Activated T-helper 17 cell treated with anti-CD3 and anti-CD28 coated beads, Interleukin-2, amount 50 U/mL, for 72 hours (primary cell): ENCODE measurements around the gene THRB. TPM values are rescaled to one million over a fixed set of nuclear protein-coding genes. Genes with fewer than 3 reads are reported as not detected.
"Not testable (repeated sequence)": the region's sequence is repeated elsewhere in the genome, so short reads cannot be mapped to it uniquely, and the experiment has no call there.

ENCODE experiments used
- ATAC-seq: fragments of 150-1000 bp; cut with Tn5 transposase; replicated peaks from 2 replicates; pipeline ENCODE4 v1.10.0; 2021; ENCODE audit warnings: mild to moderate bottlenecking, moderate library complexity
- H3K27ac Mint-ChIP-seq: one replicate; pipeline ENCODE4 v1.8.0; 2022; ENCODE audit warnings: mixed read lengths
- H3K27me3 Mint-ChIP-seq: one replicate; pipeline ENCODE4 v1.8.0; 2022; ENCODE audit warnings: mixed read lengths
- H3K36me3 Mint-ChIP-seq: one replicate; pipeline ENCODE4 v1.8.0; 2022; ENCODE audit warnings: low read depth, mild to moderate bottlenecking, mixed read lengths
- H3K4me1 Mint-ChIP-seq: one replicate; pipeline ENCODE4 v1.8.0; 2022; ENCODE audit warnings: mixed read lengths
- H3K4me3 Mint-ChIP-seq: one replicate; pipeline ENCODE4 v1.8.0; 2022; ENCODE audit warnings: mild to moderate bottlenecking, mixed read lengths
- H3K9me3 Mint-ChIP-seq: one replicate; pipeline ENCODE4 v1.8.0; 2022; ENCODE audit warnings: mixed read lengths
- total RNA-seq, 2 donors: library from RNA; stranded (reverse); gene quantifications; one replicate each; pipeline ENCODE4 v1.2.3, GENCODE V29; 2022

THRB gene
- total RNA-seq, 2 donors from 2014 or later: not detected

DNA sequence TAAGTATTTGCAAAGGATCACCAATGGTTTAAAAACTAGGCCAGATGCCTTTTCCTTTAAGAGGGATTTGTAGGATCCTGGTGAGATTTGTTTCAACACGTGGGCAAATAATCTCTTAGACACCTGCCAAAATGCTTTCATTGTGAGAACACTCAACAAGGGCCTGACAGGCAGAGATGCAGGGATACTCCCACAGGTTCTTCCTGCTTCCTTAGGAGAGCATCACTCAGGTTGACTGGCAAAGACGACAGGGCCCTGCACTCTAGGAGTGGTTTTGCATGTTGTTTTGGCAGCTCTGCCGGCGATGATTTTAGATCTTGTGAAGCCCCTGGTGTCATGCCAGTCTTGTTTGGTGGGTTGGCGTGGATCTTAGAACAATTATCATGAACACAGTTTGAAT lies 365.1 kb downstream of the THRB start:
- H3K27ac Mint-ChIP-seq: no peak overlapping the region
- ATAC-seq: no peak
- H3K4me1 Mint-ChIP-seq: no peaks in the 10 kb centered on the region
- H3K4me3 Mint-ChIP-seq: no peak overlapping the region
- no peaks in the 10 kb centered on the region for H3K27me3 Mint-ChIP-seq
- H3K9me3 Mint-ChIP-seq: no peaks in the 10 kb centered on the region
- H3K36me3 Mint-ChIP-seq: no peaks in the 10 kb centered on the region

DNA sequence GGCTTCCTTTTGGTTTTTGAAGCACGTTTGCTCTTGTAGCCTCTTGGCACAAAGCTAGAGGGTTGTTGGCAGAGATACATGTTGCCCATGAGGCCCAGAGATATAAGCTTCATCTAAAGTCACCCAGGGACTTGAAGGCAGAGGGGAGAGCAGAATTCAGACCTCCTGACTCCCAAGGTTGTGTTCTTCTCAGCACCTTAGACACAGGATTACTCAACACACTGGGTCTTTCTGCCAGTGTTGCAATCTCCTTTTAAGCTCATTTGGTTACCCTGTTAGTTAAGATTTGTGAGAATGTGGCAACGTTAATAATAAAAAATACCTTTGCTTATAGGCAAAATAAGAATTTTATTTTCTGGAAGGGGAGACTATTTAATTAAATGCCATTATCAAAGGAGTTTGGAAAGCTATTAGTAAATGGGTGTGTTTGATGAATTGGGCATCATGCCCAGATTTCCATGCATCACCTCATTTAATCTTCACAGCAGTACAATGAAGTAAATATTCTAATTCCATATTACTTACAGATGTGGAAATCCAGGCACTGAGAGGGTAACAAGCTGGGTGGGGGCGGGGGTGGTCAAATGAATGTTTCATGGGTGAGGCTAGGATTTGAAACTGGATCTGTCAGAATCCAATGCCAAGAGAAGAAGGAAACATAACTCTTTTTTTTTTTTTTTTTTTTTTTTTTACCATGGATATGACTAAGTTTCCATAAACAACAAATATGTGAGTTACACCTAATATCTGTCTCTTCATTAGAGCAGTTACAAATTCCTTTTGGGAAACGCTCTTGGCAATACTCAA lies 366.2 kb downstream of the THRB start:
- Mint-ChIP-seq H3K4me1 (no peaks in the 10 kb centered on the region), H3K36me3 (no peaks in the 10 kb centered on the region), H3K4me3 (no peak overlapping the region), H3K9me3 (no peaks in the 10 kb centered on the region), H3K27ac (no peak overlapping the region), H3K27me3 (no peaks in the 10 kb centered on the region)
- no peak for ATAC-seq

DNA sequence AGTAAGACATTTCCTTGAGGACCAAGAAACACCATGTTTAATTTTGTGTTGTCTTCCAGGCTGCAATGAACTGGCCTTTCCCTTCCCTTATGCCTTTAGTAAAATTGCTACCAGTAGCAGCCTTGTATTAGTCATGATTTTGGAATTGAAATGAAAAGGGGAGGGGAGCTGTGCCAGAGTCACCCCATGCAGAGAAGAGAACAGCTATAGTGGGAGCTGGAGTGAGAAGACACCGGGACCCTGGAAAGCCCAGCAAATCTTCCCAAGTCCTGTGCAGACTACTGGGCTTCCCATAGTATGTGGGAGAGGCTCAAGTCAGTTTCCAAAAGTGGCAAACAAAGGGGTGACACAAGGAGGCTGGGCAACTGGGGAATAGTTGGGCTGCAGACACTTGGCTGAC lies 371.1 kb downstream of the THRB start:
- H3K4me3 Mint-ChIP-seq: no peak overlapping the region
- H3K27ac Mint-ChIP-seq: no peak overlapping the region
- no peaks in the 10 kb centered on the region for H3K36me3 Mint-ChIP-seq
- no peaks in the 10 kb centered on the region for H3K27me3 Mint-ChIP-seq
- H3K4me1 Mint-ChIP-seq: no peaks in the 10 kb centered on the region
- no peaks in the 10 kb centered on the region for H3K9me3 Mint-ChIP-seq
- ATAC-seq: no peak

DNA sequence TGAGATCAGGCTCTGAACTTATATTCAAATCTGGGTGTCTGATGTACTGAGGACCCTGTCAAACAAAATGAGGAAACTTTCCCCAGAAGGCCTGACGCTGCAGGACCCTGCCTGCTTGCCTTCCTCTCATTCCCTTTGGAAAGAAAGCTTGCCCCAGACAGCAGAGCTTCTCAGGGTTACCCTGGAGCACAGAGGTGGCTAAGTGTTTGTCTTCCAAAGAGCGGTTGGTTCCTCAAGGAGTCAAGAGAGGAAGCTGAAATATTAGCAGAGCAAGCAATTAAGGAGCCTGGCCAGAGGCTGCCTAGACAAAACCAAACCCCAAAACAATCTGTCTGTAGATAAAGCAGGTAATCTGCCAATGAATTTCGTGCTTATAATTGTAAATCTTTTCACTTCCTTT lies 374.2 kb downstream of the THRB start:
- Mint-ChIP-seq H3K4me3 (no peak overlapping the region), H3K36me3 (no peaks in the 10 kb centered on the region), H3K9me3 (no peaks in the 10 kb centered on the region), H3K4me1 (no peaks in the 10 kb centered on the region), H3K27me3 (no peaks in the 10 kb centered on the region), H3K27ac (no peak overlapping the region)
- no peak for ATAC-seq

DNA sequence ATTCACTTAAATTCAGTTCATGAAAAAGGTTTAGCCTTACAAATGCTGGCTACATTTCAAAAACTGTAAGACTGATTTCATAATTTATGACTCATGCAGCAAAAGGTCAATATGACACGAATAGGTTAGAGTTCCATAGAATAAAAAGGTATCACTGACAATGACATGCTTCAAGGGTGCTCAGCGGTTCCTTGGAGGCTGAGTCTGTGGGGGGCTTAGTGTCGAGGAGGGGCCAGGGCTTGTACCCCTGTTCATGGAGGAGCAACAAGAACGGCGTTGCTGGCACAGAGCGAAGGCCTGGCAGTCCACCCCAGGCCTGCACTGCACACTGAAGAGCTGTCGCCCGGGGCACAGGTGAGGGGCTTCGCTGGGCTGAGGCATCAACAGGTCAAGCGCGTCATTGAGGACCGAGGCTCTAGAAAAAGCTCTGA lies 375.3 kb downstream of the THRB start:
- H3K36me3 Mint-ChIP-seq: no peaks in the 10 kb centered on the region
- H3K9me3 Mint-ChIP-seq: no peaks in the 10 kb centered on the region
- H3K4me1 Mint-ChIP-seq: no peaks in the 10 kb centered on the region
- no peak overlapping the region for H3K27ac Mint-ChIP-seq
- ATAC-seq: no peak
- no peak overlapping the region for H3K4me3 Mint-ChIP-seq
- no peaks in the 10 kb centered on the region for H3K27me3 Mint-ChIP-seq

DNA sequence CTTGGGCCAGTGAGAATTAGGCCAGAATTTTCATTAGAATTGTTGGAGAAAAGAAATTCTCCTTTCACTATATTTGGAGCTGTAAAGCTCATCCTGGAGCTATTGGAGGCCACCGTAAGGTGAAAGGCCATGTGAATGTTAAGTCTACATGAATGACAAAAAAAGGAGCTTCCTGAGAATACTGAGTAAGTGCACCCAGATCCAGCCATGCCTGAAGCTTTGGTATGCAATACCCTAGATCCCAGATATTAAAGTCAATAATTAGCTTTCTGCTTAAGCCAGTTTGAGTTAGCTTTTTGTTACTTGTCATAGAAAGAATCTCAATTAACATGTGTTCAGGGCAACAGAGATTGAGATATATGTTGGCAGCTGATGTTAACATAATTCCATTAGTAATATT lies 377.1 kb downstream of the THRB start:
- Mint-ChIP-seq H3K4me1 (no peaks in the 10 kb centered on the region), H3K27ac (no peak overlapping the region), H3K36me3 (no peaks in the 10 kb centered on the region), H3K9me3 (no peaks in the 10 kb centered on the region), H3K4me3 (no peak overlapping the region), H3K27me3 (no peaks in the 10 kb centered on the region)
- no peak for ATAC-seq

DNA sequence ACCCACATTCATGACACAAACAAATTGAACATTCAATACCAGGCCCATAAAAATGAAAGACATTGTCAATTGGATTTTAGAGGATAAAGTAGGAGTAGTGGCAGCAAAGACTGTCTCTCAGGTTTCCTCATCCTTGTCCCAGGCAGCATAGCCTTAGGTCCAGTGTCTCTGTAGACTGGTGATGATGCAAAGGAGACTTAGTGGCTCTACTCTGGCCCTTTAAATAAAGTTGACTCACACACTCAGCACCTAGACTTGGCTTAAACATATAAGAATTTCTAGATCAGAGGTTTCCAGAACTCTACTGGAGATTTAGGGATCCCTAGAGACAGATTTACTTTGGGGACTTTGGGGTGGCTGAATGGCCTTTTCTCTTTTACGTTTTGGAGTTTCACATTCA lies 382.9 kb downstream of the THRB start:
- Mint-ChIP-seq H3K4me1 (no peaks in the 10 kb centered on the region), H3K4me3 (no peak overlapping the region), H3K27me3 (no peaks in the 10 kb centered on the region), H3K36me3 (no peaks in the 10 kb centered on the region), H3K27ac (no peak overlapping the region), H3K9me3 (no peaks in the 10 kb centered on the region)
- no peak for ATAC-seq

DNA sequence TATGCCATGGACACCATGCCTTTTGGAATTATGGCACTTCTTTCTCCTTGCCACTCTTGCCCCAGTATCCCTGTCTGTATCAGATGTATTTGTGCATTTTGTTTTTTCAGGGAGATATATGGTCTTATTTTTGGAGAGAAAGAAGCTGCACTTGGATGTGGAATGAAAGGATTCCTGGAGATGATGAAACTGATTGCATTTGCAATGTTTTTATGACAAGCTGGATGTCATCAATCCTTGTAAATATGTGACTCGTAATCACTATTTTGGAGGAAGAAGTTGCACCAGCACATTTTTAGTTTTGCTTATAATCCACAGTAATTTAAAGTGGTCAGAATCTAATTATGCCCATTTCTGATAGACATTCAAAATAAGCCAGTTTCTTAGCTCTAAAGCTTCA lies 384.6 kb downstream of the THRB start:
- Mint-ChIP-seq H3K27me3 (no peaks in the 10 kb centered on the region), H3K27ac (no peak overlapping the region), H3K4me1 (no peaks in the 10 kb centered on the region), H3K4me3 (no peak overlapping the region), H3K36me3 (no peaks in the 10 kb centered on the region), H3K9me3 (no peaks in the 10 kb centered on the region)
- no peak for ATAC-seq

DNA sequence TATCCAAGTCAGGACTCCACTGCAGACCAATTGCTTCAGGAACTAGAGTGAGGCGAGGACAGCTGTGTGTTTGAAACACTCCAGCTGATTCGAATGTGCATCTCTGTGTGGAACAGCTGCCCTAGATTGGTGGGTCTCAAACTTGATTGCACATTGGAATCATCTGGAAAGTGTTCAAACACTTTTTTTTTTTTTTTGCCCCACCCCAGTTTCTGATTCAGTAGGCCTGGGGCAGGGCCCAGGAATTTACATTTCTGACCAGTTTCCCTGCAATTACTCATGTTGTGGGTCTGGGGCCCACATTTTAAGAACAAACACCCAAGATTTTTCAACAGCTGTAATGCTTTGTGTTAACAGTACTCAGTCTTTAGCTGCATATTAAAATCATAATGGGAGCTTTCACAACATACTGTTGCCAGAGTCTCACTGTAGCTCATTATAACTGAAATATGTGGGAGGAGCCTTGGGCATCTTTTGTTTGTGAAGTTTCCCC lies 392.9 kb downstream of the THRB start:
- peak; percentile 49 for ATAC-seq
- Mint-ChIP-seq H3K27me3 (no peaks in the 10 kb centered on the region), H3K9me3 (no peaks in the 10 kb centered on the region), H3K27ac (no peak overlapping the region), H3K36me3 (no peaks in the 10 kb centered on the region), H3K4me1 (no peaks in the 10 kb centered on the region), H3K4me3 (no peak overlapping the region)

DNA sequence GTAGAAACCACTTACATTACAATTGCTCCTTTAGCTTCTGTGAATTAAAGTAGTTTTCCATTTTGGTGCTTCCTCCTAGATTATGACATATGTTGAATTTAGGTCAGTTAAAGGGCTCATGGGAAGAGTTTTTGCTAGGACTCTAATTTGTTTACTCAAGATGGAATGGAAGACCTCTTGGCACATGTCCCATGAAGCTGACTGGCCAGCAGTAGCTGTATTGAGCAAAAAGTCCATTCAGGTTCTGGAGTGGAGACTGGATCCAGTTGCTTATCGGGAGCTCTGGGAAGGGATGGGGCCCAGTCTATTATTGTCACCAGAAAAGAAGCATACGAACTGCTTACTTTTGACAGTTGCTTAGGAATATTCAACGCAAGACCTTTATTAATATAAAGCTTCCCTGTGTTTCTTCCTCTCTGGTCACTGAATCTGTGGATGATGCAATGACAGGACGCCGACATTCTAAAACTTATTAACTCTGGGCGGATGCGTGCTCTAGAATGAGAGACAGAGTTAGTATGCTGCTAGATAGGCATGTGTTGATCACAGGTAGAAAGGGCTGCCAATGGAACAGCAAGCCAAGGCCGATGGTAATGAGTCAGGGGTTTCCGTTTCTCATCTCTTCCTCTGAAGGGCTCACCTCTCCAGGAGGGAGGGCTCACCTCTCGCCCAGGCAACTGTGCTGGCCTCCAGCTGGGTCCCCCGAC lies 393.8 kb downstream of the THRB start:
- no peaks in the 10 kb centered on the region for H3K27me3 Mint-ChIP-seq
- no peak for ATAC-seq
- no peaks in the 10 kb centered on the region for H3K9me3 Mint-ChIP-seq
- no peaks in the 10 kb centered on the region for H3K36me3 Mint-ChIP-seq
- no peak overlapping the region for H3K4me3 Mint-ChIP-seq
- no peak overlapping the region for H3K27ac Mint-ChIP-seq
- H3K4me1 Mint-ChIP-seq: no peaks in the 10 kb centered on the region

DNA sequence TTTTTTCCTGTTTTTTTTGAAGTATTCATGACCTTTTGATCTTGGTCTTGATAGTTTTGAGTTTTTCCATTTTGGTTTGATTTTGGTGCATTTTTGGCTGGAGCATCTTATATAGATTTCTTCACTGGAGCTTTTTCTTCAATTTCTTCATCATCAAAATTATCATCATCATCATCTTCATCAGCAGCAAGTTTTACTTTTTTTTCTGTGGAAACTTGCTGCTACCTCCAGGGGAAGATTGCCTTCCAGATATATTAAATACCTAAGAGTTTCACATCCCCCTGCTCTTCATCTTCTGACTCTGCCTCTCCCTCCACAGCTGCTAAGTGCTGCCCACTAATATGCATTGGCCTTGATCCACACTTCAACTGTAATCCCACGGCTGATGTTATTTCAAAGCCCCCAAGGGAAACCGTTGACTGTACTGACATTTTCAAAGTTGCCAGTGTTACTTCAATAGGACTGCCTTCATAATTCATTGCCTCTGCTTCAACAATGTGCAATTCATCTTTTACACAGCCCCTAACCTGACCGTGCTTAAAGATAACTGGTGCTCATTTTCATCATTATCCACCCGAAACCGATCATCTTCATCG lies 397.9 kb downstream of the THRB start:
- no peaks in the 10 kb centered on the region for H3K27me3 Mint-ChIP-seq
- H3K9me3 Mint-ChIP-seq: no peaks in the 10 kb centered on the region
- no peaks in the 10 kb centered on the region for H3K4me1 Mint-ChIP-seq
- no peak overlapping the region for H3K4me3 Mint-ChIP-seq
- no peak overlapping the region for H3K27ac Mint-ChIP-seq
- ATAC-seq: no peak
- no peaks in the 10 kb centered on the region for H3K36me3 Mint-ChIP-seq

DNA sequence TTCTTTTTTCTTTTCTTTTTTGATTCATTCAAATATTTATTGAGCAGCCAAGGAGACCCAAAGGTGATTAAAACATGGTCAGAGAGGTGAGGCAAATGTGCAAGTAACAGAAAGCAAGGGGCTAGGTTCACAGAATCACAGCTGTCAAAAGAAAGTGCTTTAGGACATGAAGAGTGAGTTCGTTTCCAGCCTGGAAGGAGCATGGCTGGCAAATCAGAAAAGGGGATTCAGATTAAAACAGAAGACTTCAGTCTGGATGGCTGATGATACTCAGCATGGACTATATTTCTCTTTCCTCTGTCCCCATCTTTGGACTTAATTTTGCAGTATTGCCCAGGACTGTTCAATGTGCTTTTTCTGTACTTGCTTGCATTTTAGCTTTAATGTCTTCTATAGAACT lies 398.4 kb downstream of the THRB start:
- Mint-ChIP-seq H3K9me3 (no peaks in the 10 kb centered on the region), H3K4me3 (no peak overlapping the region), H3K36me3 (no peaks in the 10 kb centered on the region), H3K27ac (no peak overlapping the region), H3K4me1 (no peaks in the 10 kb centered on the region), H3K27me3 (no peaks in the 10 kb centered on the region)
- no peak for ATAC-seq

DNA sequence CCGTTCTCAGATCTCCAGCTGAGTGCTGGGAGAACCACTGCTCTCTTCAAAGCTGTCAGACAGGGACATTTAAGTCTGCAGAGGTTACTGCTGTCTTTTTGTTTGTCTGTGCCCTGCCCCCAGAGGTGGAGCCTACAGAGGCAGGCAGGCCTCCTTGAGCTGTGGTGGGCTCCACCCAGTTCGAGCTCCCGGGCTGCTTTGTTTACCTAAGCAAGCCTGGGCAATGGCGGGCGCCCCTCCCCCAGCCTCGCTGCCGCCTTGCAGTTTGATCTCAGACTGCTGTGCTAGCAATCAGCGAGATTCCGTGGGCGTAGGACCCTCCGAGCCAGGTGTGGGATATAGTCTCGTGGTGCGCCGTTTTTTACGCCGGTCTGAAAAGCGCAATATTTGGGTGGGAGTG lies 399.8 kb downstream of the THRB start:
- H3K9me3 Mint-ChIP-seq, H3K27ac Mint-ChIP-seq, H3K27me3 Mint-ChIP-seq, ATAC-seq, H3K4me3 Mint-ChIP-seq, H3K4me1 Mint-ChIP-seq, H3K36me3 Mint-ChIP-seq: not testable (repeated sequence)

DNA sequence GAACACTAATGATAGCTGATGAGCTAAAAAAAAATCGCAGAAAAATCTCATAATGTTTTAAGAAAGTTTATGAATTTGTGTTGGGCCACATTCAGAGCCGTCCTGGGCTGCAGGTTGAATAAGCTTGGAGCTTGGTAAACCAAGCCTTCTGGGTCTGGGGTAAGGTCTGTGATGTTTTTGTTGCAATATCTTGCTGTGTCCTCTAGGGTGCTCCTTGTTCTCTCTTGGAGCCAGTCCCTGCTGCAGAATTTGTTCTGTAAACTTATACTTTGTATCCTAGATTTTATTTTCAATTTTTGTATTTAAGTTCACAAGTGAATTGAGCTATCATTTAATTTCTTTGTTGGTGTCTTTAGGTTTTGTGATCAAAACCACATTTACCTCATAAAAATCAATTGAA lies 405.9 kb downstream of the THRB start:
- ATAC-seq: no peak
- H3K9me3 Mint-ChIP-seq: no peaks in the 10 kb centered on the region
- no peaks in the 10 kb centered on the region for H3K4me1 Mint-ChIP-seq
- no peaks in the 10 kb centered on the region for H3K36me3 Mint-ChIP-seq
- no peak overlapping the region for H3K27ac Mint-ChIP-seq
- no peak overlapping the region for H3K4me3 Mint-ChIP-seq
- H3K27me3 Mint-ChIP-seq: no peaks in the 10 kb centered on the region

DNA sequence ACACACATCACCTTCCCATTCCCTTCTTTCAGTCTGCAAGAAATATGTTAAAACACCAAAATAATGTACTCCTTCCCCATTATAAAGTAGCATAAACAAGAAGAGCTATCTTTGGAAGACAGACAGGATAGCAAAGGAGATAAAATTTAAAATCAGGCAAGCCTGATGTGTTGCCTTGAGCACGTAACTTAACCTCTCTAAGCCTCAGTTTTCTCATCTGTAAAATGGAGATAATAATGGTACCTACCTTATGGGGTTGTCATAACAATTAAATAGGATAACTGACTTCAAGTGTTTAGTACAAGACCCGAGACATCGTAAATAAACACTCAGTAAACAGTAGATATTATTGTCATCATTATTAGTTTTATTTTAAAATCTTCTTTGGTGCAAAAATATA lies 407.2 kb downstream of the THRB start:
- no peak overlapping the region for H3K27ac Mint-ChIP-seq
- H3K36me3 Mint-ChIP-seq: no peaks in the 10 kb centered on the region
- H3K27me3 Mint-ChIP-seq: no peaks in the 10 kb centered on the region
- ATAC-seq: no peak
- H3K9me3 Mint-ChIP-seq: no peaks in the 10 kb centered on the region
- H3K4me3 Mint-ChIP-seq: no peak overlapping the region
- no peaks in the 10 kb centered on the region for H3K4me1 Mint-ChIP-seq
